ENCODE data around the gene DRC3. TPM values are rescaled to one million over a fixed set of nuclear protein-coding genes. Genes with fewer than 3 reads are reported as not detected.

Gene DRC3
- total and polyA plus RNA-seq, 4 donors, result 0.61 to 1.5 (median 1.1) TPM

DNA sequence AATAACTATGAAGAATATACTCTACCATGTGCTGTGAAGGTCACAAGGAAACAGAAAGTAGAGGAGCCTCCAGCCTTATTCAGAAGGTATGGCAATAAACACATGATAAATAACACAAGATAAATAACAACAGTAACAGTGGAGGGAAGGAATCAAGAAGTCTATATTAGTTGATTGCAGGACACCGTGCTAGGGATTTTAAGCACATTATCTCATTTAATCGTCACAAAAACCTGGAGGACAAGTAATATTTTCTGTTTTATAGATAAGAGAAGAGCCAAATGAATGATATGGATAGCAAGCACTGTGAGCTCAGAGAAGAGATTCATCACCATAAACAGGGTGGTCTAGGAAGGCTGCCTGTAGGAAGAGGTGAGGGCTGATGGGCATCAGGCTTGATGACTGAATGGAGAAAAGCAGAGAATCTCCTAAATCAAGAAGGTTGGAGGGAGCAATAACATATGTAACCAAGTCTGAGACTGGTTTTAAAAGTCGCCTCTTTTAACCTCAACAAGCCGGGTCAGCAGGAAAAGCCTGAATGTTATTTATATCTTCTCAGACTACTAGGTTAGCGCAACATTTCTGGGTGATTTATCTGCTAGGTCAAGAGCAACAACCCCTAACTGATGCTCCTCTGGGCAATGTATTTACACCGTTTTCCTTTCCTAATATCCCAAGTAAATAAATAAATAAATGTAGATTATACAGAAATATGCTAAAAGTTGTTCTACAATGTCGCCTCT lies 8.8 kb upstream of the DRC3 start:
- Histone ChIP-seq H3K36me3 (ENCODE audit: control insufficient read depth in 4 of 4, insufficient read depth in 3 of 4, low read depth in 1 of 4, low read length in 3 of 4) (no peaks in the 10 kb centered on the region), H3K27ac (ENCODE audit: low read depth in 1 of 2, low read length in 2 of 2) (no peak overlapping the region), H3K9me3 (ENCODE audit: control insufficient read depth in 4 of 4, low read length in 3 of 4) (no peaks in the 10 kb centered on the region), H3K27me3 (ENCODE audit: control insufficient read depth in 4 of 4, insufficient read depth in 4 of 4, low read length in 3 of 4) (no peaks in the 10 kb centered on the region), H3K4me3 (ENCODE audit: low read depth in 1 of 3, low read length in 3 of 3) (no peak overlapping the region), H3K9ac (ENCODE audit: low read depth in 1 of 2, low read length in 2 of 2) (no peak overlapping the region), H3K4me1 (ENCODE audit: control insufficient read depth in 4 of 4, insufficient read depth in 4 of 4, low read length in 3 of 4) (peaks cover 2 to 16% (median 12%) of the 10 kb centered on the region in 4 donors)
- no peak for TF ChIP-seq RAD21 (IDR thresholded peaks at IDR 0.05)
- no peak for TF ChIP-seq NR2F2 (IDR thresholded peaks at IDR 0.05)
- TF ChIP-seq FOXA2 (IDR thresholded peaks at IDR 0.05), result no peak
- no peak for TF ChIP-seq RXRA (IDR thresholded peaks at IDR 0.05)
- no peak for TF ChIP-seq EGR1 (IDR thresholded peaks at IDR 0.05; ENCODE audit: low read depth in 2 of 2)
- TF ChIP-seq GABPA (IDR thresholded peaks at IDR 0.05 in 1 of 2, conservative IDR thresholded peaks at IDR 0.05 in 1 of 2), result no peak
- TF ChIP-seq SP1 (IDR thresholded peaks at IDR 0.05), result no peak
- TF ChIP-seq YY1 (IDR thresholded peaks at IDR 0.05), result no peak
- TF ChIP-seq HNF4A (conservative IDR thresholded peaks at IDR 0.05), result no peak
- TF ChIP-seq, protein P1, sequence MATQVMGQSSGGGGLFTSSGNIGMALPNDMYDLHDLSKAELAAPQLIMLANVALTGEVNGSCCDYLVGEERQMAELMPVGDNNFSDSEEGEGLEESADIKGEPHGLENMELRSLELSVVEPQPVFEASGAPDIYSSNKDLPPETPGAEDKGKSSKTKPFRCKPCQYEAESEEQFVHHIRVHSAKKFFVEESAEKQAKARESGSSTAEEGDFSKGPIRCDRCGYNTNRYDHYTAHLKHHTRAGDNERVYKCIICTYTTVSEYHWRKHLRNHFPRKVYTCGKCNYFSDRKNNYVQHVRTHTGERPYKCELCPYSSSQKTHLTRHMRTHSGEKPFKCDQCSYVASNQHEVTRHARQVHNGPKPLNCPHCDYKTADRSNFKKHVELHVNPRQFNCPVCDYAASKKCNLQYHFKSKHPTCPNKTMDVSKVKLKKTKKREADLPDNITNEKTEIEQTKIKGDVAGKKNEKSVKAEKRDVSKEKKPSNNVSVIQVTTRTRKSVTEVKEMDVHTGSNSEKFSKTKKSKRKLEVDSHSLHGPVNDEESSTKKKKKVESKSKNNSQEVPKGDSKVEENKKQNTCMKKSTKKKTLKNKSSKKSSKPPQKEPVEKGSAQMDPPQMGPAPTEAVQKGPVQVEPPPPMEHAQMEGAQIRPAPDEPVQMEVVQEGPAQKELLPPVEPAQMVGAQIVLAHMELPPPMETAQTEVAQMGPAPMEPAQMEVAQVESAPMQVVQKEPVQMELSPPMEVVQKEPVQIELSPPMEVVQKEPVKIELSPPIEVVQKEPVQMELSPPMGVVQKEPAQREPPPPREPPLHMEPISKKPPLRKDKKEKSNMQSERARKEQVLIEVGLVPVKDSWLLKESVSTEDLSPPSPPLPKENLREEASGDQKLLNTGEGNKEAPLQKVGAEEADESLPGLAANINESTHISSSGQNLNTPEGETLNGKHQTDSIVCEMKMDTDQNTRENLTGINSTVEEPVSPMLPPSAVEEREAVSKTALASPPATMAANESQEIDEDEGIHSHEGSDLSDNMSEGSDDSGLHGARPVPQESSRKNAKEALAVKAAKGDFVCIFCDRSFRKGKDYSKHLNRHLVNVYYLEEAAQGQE (IDR thresholded peaks at IDR 0.05), result no peak
- TF ChIP-seq, protein P2, sequence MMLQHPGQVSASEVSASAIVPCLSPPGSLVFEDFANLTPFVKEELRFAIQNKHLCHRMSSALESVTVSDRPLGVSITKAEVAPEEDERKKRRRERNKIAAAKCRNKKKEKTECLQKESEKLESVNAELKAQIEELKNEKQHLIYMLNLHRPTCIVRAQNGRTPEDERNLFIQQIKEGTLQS (IDR thresholded peaks at IDR 0.05), result no peak
- TF ChIP-seq HNF4G (IDR thresholded peaks at IDR 0.05), result no peak
- no peak for TF ChIP-seq JUND (IDR thresholded peaks at IDR 0.05)
- no peak for DNase-seq (ENCODE audit: low spot score)
- 78% methylated on average over 7 of the region's 7 CpGs for WGBS

DNA sequence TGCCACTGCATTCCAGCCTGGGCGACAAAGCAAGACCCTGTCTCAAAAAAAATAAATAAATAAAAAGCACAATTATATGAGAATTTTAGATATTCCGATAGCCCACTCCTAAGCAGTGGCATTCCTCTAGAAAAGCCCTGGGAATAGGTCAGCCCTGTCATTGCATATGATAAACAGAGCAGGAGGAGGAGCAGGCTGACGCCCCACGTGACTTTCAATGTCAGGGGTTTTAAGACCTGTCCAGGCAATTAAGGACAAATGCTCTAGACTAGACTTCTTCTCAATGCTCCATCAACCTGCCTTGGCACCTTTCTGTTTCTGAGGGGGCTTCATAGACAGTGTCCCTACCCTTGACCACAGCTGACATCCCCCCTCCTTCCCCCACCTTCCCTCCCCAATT lies 8.0 kb upstream of the DRC3 start:
- 89% methylated on average over 4 of the region's 4 CpGs for WGBS
- Histone ChIP-seq H3K27me3 (ENCODE audit: control insufficient read depth in 4 of 4, insufficient read depth in 4 of 4, low read length in 3 of 4) (no peaks in the 10 kb centered on the region), H3K27ac (ENCODE audit: low read depth in 1 of 2, low read length in 2 of 2) (no peak overlapping the region), H3K9me3 (ENCODE audit: control insufficient read depth in 4 of 4, low read length in 3 of 4) (no peaks in the 10 kb centered on the region), H3K4me3 (ENCODE audit: low read depth in 1 of 3, low read length in 3 of 3) (no peak overlapping the region), H3K36me3 (ENCODE audit: control insufficient read depth in 4 of 4, insufficient read depth in 3 of 4, low read depth in 1 of 4, low read length in 3 of 4) (no peaks in the 10 kb centered on the region), H3K4me1 (ENCODE audit: control insufficient read depth in 4 of 4, insufficient read depth in 4 of 4, low read length in 3 of 4) (peaks cover 2 to 9% (median 7%) of the 10 kb centered on the region in 4 donors), H3K9ac (ENCODE audit: low read depth in 1 of 2, low read length in 2 of 2) (no peak overlapping the region)
- no peak for TF ChIP-seq YY1 (IDR thresholded peaks at IDR 0.05)
- TF ChIP-seq GABPA (IDR thresholded peaks at IDR 0.05 in 1 of 2, conservative IDR thresholded peaks at IDR 0.05 in 1 of 2), result no peak
- TF ChIP-seq HNF4A (conservative IDR thresholded peaks at IDR 0.05), result no peak
- TF ChIP-seq, protein P3, sequence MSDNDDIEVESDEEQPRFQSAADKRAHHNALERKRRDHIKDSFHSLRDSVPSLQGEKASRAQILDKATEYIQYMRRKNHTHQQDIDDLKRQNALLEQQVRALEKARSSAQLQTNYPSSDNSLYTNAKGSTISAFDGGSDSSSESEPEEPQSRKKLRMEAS (IDR thresholded peaks at IDR 0.05), result no peak
- no peak for TF ChIP-seq RAD21 (IDR thresholded peaks at IDR 0.05)
- no peak for TF ChIP-seq RXRA (IDR thresholded peaks at IDR 0.05)
- TF ChIP-seq TAF1 (conservative IDR thresholded peaks at IDR 0.05), result no peak
- TF ChIP-seq, protein P1 (IDR thresholded peaks at IDR 0.05), result no peak
- no peak for TF ChIP-seq HNF4G (IDR thresholded peaks at IDR 0.05)
- no peak for TF ChIP-seq FOXA2 (IDR thresholded peaks at IDR 0.05)
- DNase-seq (ENCODE audit: low spot score), result no peak
